GM19395 (cell line): ENCODE measurements around the gene MTUS2.

Source experiments
- ATAC-seq: cut with Tn5 transposase; IDR thresholded peaks from one replicate; pipeline ENCODE4 v1.9.1; 2021; ENCODE audit warnings: mild to moderate bottlenecking, moderate library complexity; ENCODE audit not compliant: unreplicated experiment

The MTUS2 gene

DNA sequence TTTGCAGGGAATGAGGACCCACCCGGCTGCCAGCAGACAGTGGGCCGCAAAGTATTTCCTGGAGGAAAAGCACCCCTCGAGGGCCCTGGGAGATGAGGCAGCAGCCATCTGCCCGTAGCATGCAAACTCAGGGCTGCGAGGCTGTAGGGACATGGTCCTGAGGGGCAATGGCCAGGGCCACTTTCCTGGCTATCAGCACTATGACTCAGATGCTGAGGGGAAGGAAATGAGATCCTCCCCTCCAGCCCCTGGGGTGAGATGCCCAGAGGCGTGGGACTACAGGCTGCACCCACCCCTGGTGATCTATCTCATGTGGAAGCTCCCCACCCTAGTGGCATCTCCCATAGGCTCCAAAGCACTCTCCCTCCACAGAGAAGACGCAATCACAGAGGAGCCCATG lies 695.2 kb downstream of the MTUS2 start:
- ATAC-seq: no peak

DNA sequence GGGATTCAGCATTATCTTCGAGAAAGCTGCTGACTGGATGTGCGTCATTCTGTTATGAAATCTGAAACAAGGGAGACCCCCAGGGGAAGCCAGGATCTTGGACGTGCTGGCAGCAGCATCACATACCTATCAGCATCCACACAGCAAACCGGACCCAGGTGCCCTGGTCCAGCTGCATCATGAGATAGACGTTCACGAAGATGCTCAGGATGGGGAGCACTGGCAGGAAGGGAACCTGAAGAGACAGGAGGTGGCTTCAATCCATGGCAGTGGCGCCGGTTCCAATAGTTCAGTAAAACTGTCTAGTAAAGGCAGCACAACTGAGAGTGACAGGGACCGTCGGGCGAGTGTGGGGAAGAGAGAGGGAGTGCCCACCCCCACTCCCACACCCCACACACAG lies 695.9 kb downstream of the MTUS2 start:
- ATAC-seq: no peak

DNA sequence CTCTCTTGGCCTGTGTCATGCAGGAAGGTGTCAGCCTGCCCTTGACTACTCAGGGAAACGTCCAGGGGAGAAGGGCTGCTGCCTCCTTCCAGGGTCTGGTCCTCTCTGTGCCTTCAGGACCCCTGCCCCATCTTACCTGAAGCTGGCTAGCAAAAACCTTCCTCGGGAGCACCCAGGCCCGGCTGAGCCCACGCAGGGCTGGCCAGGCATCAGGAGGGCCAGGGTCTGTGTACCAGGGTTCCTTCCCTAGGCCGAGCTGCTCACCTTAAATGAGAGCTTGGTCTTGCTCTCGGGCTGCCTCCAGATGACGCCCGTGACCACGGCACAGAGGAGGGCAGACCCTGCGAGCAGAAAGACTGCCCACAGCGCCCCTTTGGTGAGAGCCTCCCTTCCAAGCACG lies 696.7 kb downstream of the MTUS2 start:
- no peak for ATAC-seq

DNA sequence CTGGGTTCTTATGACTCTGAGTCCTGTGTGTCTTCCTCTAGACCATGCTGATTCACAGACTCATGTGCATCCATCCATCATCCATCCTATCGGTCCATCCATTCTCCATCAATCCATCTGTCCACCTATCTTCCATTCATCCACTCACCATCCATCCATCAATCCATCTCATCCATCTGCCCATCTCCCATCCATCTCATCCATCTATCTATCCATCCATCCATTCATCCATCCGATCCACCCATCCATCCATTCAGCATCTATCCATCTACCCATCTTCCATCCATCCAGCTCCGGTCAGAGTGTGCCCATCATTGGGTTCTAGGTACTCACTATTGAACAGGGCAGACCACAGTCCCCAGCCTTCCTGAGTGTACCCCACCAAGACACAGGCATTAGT lies 699.8 kb downstream of the MTUS2 start:
- no peak for ATAC-seq

GRCh38 chr13:29520671-29521070 lies 700.5 kb downstream of the MTUS2 start:
- ATAC-seq: no peak

DNA sequence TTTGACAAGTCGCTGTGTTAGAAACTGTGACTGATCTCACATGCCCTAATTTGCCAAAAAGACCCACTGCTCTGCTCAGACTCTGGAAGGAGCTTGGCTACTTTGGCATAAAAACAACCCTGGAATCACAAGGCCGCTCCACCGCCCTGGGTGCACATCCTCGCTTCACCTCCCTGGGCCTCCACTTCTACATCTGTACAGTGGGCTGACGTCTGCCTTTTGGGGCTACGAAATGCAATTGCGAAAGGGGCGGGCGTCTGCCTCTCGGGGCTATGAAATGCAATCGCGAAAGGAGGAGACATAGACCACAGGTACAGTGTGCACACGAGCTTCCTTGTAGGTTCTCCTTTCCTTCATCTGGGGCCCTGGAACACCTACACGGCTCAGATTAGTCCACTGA lies 701.2 kb downstream of the MTUS2 start:
- ATAC-seq: no peak

DNA sequence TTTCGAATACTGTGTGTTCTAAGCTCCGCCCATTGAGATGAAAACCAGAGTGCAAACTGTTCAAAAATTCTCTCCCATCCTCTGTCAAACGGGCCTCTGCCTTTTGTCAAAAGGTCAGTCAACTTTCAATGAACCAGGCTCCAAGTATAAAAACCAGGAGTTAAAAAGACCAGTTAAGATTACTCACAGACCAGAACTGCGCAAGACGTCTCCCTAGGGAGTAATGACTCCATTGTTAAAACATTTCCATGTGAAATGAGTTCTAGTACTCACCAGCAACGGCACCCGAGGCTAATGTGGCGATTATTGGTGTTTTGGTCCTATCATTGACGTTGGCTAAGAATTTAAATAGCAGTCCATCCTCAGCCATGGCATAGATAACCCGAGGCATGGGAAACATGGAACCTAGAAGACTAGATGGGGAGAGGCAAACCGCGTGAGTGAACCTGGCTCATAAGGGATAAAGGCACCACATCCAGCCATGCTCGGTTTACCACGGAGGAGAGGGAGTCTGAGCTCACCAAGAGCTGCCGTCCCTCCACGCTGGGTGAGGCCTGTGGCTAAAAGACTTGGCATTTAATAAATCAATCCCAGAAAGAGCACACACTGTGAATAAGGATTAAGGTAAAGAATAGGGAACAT lies 702.0 kb downstream of the MTUS2 start:
- ATAC-seq: no peak

DNA sequence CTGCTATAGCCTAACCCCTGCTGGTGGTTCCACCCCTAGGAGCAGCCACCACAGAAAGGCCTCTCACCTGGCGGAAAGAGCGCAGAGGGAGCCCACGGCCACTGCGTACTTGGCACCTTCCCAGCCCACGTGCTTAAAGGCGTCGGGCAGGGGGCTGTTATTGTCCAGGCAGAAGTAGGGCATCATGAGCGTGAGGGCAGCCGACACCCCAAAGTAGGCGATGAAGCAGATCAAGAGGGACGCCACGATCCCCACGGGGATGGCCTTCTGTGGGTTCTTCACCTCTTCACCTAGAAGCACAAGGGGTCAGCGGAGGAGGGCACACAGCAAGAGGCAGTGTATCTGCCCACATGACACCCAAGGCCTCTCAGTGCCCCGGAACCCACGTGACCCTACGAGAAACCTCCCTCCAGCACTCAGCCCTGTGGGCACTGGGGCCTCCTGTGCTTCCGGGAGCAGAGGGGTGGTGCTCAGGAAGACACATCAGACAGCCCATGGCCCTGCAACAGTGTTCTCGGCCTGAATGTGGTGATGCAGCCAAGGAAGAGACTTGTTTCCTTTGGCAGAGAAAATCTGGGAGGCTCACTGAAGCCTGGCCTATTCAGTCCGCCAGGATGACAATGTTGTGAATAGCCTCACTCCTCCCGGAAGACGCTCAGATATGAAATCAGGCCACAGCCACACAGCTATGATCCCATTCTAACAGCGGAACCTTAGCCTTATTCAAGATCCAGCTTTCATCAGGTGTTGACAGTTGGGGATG lies 703.2 kb downstream of the MTUS2 start:
- no peak for ATAC-seq

DNA sequence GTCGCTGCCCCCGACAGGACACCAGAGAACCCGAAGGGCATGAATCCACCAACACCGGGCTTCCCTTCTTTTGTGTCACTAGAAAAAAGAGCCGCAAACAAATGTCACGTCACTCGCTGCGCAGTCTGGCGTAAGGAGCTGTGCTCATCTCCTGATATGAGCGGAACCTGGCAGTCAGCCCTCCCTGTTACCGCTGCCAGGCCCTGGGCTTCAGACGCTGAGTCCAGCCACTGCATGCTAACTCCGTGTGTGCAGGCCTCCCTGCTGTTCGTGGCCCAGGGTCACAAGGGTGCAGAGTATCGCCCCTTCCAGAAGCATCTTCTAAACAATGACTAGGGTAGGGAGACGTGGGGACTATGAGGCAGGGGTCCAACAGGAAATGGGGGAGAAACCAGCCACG lies 704.0 kb downstream of the MTUS2 start:
- ATAC-seq: no peak

- ATAC-seq: no peak
Observed at GRCh38 chr13:29524641-29525040, 704.5 kb downstream of the MTUS2 start.

DNA sequence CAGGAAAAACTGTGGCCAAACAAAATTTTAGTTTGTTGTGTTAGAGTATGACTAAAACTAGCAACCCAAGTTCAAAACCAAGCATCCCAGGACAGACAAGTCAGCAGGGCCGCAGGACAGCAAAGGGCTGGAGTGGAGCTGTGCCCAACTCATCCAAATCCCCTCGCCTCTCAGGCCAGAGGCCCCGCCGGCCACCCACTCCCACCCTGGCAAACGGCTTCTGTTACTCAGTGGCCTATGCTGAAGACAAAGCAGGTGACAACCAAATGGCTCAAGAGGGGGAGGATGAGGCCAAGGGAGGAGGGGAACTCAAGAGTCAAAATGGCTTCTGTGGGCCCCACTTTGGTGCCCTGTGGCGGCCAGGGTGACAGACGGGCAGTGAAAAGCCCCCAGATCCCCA lies 705.6 kb downstream of the MTUS2 start:
- no peak for ATAC-seq

DNA sequence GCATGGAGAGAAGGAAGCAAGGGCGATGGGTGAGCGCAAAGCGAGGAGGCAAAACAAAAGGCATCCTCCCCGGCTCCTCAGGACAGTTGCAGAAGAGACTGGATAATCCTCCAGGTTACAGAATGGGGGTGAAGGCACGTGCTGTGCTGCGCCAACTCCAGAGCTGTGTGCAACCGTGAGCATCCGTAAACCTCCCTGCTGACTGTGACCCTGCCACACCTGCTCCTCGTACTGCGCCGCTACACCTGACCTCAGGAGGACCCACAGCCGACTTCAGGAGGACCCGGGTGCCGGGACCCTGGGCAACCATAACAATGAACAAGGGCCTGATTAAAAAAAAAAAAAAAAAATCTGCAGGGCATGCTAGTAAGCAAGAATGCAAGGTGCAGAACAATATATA lies 706.6 kb downstream of the MTUS2 start:
- no peak for ATAC-seq

GRCh38 chr13:29527511-29527910 lies 707.4 kb downstream of the MTUS2 start:
- ATAC-seq: no peak

DNA sequence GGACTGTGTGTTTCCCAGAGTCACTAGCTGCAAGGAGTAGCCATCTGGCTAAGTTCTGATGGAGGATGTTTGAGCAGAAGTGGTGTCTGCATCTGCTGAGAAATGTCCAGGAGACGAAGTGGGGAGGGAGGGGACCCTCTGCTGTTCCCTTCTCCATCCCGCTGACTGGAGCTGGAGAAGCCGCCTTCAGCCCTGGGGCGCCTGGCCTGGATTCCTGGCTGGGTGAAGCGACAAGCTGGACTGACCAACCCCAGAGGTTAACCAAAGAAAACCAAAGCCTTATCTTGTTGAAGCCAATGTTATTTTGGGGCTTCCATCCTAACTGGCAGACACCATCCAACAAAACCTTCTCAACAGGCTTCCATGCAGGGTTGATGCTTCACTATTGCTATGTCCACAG lies 707.8 kb downstream of the MTUS2 start:
- ATAC-seq: no peak

DNA sequence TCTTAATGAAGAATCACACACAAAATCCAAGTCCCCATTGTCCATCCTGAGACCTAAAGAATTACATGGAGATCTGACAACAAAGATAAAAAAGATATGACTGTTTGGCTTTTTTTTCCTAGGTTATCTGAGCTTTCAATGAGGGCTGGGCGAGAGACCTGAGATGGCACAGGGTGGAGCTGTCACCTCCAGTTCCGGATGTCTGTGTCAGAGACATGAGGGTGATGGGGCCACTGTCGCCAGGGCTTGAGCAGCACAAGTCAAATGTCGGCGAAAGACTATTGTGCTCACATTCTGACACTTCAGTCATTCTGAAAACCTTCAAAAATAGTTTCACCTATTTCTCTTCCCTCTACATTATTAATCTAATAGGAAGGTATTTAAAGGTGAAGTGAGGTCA lies 709.6 kb downstream of the MTUS2 start:
- no peak for ATAC-seq

DNA sequence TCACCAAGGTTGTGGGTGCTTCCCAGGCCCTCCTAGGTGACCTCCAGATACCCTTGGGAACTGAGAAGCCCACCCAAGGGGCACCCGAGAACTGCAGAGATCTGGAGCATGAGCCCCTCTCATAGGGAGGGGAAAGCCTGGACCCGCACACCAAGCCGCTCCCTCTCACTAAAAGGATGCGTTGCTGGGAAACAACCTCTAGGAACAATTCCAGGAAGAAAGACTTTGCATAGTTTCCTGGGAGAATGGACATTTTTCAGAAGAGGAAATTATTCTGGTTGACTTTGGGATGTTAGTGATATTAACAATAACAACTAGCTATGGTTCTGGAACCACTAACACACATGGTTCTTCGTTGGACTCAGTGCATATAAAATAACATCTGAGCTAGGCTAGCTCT lies 710.8 kb downstream of the MTUS2 start:
- no peak for ATAC-seq

DNA sequence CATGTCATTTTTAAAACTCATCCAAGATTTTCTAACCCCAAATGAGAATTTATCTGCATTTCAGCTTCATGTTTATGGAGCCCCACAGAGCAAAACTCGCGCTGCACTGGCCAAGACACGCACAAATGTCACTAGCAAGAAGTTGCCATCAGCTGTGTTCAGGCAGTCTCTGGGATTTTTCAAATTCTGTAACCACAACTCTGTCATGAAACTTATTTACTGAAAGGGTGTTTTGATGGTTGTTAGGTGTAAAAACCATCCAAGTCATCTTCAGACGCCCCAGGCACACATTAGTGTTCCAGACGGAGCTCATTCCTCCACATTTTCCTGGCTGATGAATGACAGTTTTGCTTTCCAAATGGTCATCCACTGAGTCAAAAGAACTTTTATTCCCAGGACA lies 712.0 kb downstream of the MTUS2 start:
- no peak for ATAC-seq

- ATAC-seq: no peak
Observed at GRCh38 chr13:29532821-29533220, 712.7 kb downstream of the MTUS2 start.

DNA sequence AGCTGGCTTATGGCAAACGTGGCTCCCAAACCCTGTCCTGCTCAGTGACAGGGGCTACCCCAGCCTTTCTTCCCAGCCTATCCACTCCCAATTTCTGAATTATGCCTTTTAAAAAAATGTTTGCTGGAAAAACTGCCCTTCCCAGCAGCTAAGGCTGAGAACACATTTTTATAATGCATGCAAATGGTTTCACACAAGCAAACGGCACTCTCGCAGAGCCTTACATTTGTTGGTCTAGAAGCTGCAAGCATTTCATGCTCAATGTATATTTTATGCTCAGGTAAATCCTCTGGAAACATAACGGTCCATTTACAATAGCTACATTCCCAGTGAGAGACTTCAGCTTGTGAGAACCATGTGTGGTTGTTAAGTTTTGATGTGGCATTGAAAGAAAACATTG lies 713.9 kb downstream of the MTUS2 start:
- ATAC-seq: no peak

GRCh38 chr13:29535663-29536655 lies 715.8 kb downstream of the MTUS2 start:
- no peak for ATAC-seq

DNA sequence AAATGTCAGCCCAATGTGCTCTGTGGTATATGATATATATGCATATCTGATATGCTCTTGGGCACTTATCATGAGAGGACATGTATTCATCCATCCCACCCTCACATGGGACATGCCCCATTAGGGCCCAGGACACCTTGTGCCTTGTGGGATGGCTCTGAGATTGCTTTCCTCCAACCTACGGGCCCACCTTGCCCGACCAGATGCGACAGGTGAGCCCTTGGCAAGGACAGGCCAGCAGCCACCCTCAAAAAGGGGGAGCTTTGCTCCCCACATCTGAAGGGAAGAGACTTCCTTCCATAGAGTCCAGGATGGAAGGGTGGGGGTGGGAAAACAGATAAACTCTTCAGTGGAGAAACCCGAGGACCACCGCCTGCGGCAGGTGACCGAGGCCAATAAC lies 716.7 kb downstream of the MTUS2 start:
- ATAC-seq: no peak
